GM12878 (cell line): ENCODE data around the gene STEAP2. TPM values are rescaled to one million over a fixed set of nuclear protein-coding genes. Genes with fewer than 3 reads are reported as not detected.
A peak's percentile ranks its signal among the peaks of the same experiment; 100 is the strongest.

Source experiments
- ATAC-seq: fragments of 200-7000 bp; cut with Tn5 transposase; 3 replicates; pipeline ENCODE4 v1.9.1; 2020; ENCODE audit warnings: mild to moderate bottlenecking, moderate library complexity
- BruUV-seq: library from RNA; stranded (reverse); fragments of 400-500 nt; replicated peaks from 2 replicates; lab custom pipeline; 2021; lab: Mats Ljungman, UMichigan
- CTCF ChIA-PET: fragments of 300-600 bp; sonication (Branson Sonifier 250); formaldehyde crosslinking; extraction: SDS; loops from one replicate; lab custom pipeline; 2021; ENCODE audit warnings: inconsistent platforms; lab: Yijun Ruan, JAX
- POLR2A ChIA-PET: fragments of 350-600 bp; formaldehyde crosslinking; extraction: SDS; loops from one replicate; lab custom pipeline; 2021; ENCODE audit warnings: inconsistent platforms; lab: Charles Lee
- RAD21 ChIA-PET: fragments of 300-600 bp; sonication (Branson Sonifier 250); formaldehyde crosslinking; loops from one replicate; lab custom pipeline; 2023; ENCODE audit warnings: antibody characterized with exemption; ENCODE audit not compliant: unreplicated experiment; lab: Charles Lee
- SMC1A ChIA-PET: fragments of 300-600 bp; sonication (Branson Sonifier 250); formaldehyde crosslinking; loops from one replicate; lab custom pipeline; 2023; ENCODE audit not compliant: unreplicated experiment, uncharacterized antibody; lab: Charles Lee
- DNase-seq: peaks from one replicate; pipeline ENCODE4 v3.0.0-alpha.2; 2011; ENCODE audit warnings: low read depth, low spot score
- FAIRE-seq: peaks from 3 replicates; lab custom pipeline; 2011; peaks lifted over from hg19 to GRCh38; lab: Jason Lieb, UNC
- H2AFZ ChIP-seq: 2 replicates; pipeline ENCODE4 v1.6.0; 2011; ENCODE audit warnings: low read depth, low read length, control low read depth; ENCODE audit not compliant: control insufficient read depth
- H3K27ac ChIP-seq: 2 replicates; pipeline ENCODE4 v1.5.1; 2011; ENCODE audit warnings: control low read depth; ENCODE audit not compliant: control insufficient read depth, insufficient read depth
- H3K27me3 ChIP-seq, 2 experiments: replicated peaks in 1 of 2; 2 replicates each; pipeline versions ENCODE4 v1.6.0 to v1.6.1; 2011; ENCODE audit warnings: low read length in 1 of 2; ENCODE audit not compliant: control insufficient read depth in 2 of 2, insufficient read depth in 2 of 2
- H3K36me3 ChIP-seq, 2 experiments: 2 replicates each; pipeline ENCODE4 v1.5.1; 2011; ENCODE audit warnings: low read length in 1 of 2; ENCODE audit not compliant: control insufficient read depth in 2 of 2, insufficient read depth in 2 of 2
- H3K4me1 ChIP-seq: 2 replicates; pipeline ENCODE4 v1.6.1; 2011; ENCODE audit warnings: mild to moderate bottlenecking, low read length, moderate library complexity, mixed read lengths; ENCODE audit not compliant: control insufficient read depth, insufficient read depth
- H3K4me2 ChIP-seq: 2 replicates; pipeline ENCODE4 v1.6.0; 2011; ENCODE audit warnings: control low read depth; ENCODE audit not compliant: control insufficient read depth, insufficient read depth
- H3K4me3 ChIP-seq: fragments of 200-600 bp; sonication (generic); 2 replicates; pipeline ENCODE4 v1.5.1; 2016
- H3K79me2 ChIP-seq: 2 replicates; pipeline ENCODE4 v1.6.0; 2011; ENCODE audit warnings: low read length; ENCODE audit not compliant: control insufficient read depth, insufficient read depth
- H3K9ac ChIP-seq: 2 replicates; pipeline ENCODE4 v1.8.0; 2011; ENCODE audit warnings: low read length, control low read depth, mixed read lengths; ENCODE audit not compliant: control insufficient read depth, insufficient read depth
- H3K9me3 ChIP-seq: replicated peaks from 3 replicates; pipeline ENCODE4 v1.5.1; 2011; ENCODE audit warnings: mild to moderate bottlenecking, low read length; ENCODE audit not compliant: control insufficient read depth, insufficient read depth
- H4K20me1 ChIP-seq: 2 replicates; pipeline ENCODE4 v1.6.0; 2011; ENCODE audit not compliant: control insufficient read depth, insufficient read depth
- EED ChIP-seq: sonication (generic); IDR thresholded peaks from 2 replicates; pipeline ENCODE4 v1.6.1; 2016; ENCODE audit warnings: antibody characterized with exemption, low read depth
- HDGF ChIP-seq: fragments of 450-650 bp; IDR thresholded peaks from 2 replicates; pipeline ENCODE4 v1.6.1; 2016; ENCODE audit warnings: antibody characterized with exemption
- IKZF2 ChIP-seq, 2 experiments: fragments of 450-650 bp; IDR thresholded peaks; 2 replicates each; pipeline ENCODE4 v1.6.1; 2017; ENCODE audit warnings: mild to moderate bottlenecking in 2 of 2, moderate library complexity in 2 of 2
- NR2F1 ChIP-seq: fragments of 450-650 bp; conservative IDR thresholded peaks from 2 replicates; pipeline ENCODE4 v1.6.1; 2017; ENCODE audit warnings: mild to moderate bottlenecking
- POLR2A ChIP-seq: IDR thresholded peaks from 2 replicates; pipeline ENCODE4 v1.6.1; 2011; ENCODE audit warnings: low read depth, mild to moderate bottlenecking, low read length
- SMAD5 ChIP-seq: IDR thresholded peaks from 2 replicates; pipeline ENCODE4 v1.6.1; 2016; ENCODE audit warnings: antibody characterized with exemption, low read depth
- SMARCA5 ChIP-seq: fragments of 450-650 bp; IDR thresholded peaks from 2 replicates; pipeline ENCODE4 v1.6.1; 2017; ENCODE audit warnings: mild to moderate bottlenecking
- ZNF207 ChIP-seq: fragments of 450-650 bp; IDR thresholded peaks from 2 replicates; pipeline ENCODE4 v1.6.1; 2014; ENCODE audit warnings: antibody characterized with exemption, mild to moderate bottlenecking, borderline replicate concordance
- WGBS: methylation state at CpG from one replicate; pipeline ENCODE4 v1.1.6; 2016; ENCODE audit warnings: low lambda C conversion rate; ENCODE audit not compliant: insufficient replicate concordance, insufficient coverage; ENCODE audit errors: missing lambda C conversion rate; 5-methylcytosine and 5-hydroxymethylcytosine counted together
- in situ Hi-C: fragments of 300-500 bp; cut with MboI; formaldehyde crosslinking; loops from 9 replicates; pipeline ENCODE4 v1.14.3; 2018; ENCODE audit warnings: mixed read lengths
- intact Hi-C: fragments of 100-400 bp; cut with micrococcal nuclease; formaldehyde crosslinking; loops from one replicate; pipeline ENCODE4 v1.14.2; 2022; ENCODE audit not compliant: unreplicated experiment
- polyA plus RNA-seq, 11 experiments: library from polyadenylated mRNA; depleted of rRNA in 4 of 11; unstranded in 6 of 11; stranded (reverse) in 5 of 11; fragments of >200 nt; fragmentation: Nextera tagmentation in 4 of 11; fragmentation: Illumina TruSeq in 1 of 11; extraction: Ambion mirVana in 4 of 11; extraction: Trizol in 1 of 11; gene quantifications; 1 replicate in 1 of 11; 2 replicates in 10 of 11; pipeline versions ENCODE4 v1.2.1 to v1.2.3, GENCODE V29; 2011 to 2016; ENCODE audit warnings: inconsistent platforms in 2 of 11, missing spikeins in 2 of 11, low read depth in 1 of 11
- total RNA-seq, 4 experiments: library from RNA; depleted of rRNA in 3 of 4; stranded (reverse); fragments of >200 nt in 3 of 4; fragmentation: Illumina TruSeq in 1 of 4; extraction: Trizol in 1 of 4; gene quantifications; 2 replicates each; pipeline versions ENCODE4 v1.2.1 to v1.2.3, GENCODE V29; 2013 to 2021
- TF ChIP-seq, protein P1 (sequence below): fragments of 450-650 bp; IDR thresholded peaks from 2 replicates; pipeline ENCODE4 v1.6.1; 2017; ENCODE audit warnings: borderline replicate concordance
- TF ChIP-seq, protein P2 (sequence below): fragments of 450-650 bp; IDR thresholded peaks from 2 replicates; pipeline ENCODE4 v1.6.1; 2016; ENCODE audit warnings: mild to moderate bottlenecking
- TF ChIP-seq, protein P3 (sequence below): fragments of 450-650 bp; IDR thresholded peaks from 2 replicates; pipeline ENCODE4 v1.6.1; 2017; ENCODE audit warnings: mild to moderate bottlenecking, moderate library complexity
- TF ChIP-seq, protein P4 (sequence below): fragments of 450-650 bp; formaldehyde crosslinking; IDR thresholded peaks from 2 replicates; pipeline ENCODE4 v1.4.0; 2020; ENCODE audit warnings: mild to moderate bottlenecking, moderate library complexity

The STEAP2 gene
- total and polyA plus RNA-seq, 10 of the 15 experiments (the other 5 are each of a cell fraction or from before 2014, with no cell fraction given): 0.64 to 17.6 (median 1.8) TPM

DNA sequence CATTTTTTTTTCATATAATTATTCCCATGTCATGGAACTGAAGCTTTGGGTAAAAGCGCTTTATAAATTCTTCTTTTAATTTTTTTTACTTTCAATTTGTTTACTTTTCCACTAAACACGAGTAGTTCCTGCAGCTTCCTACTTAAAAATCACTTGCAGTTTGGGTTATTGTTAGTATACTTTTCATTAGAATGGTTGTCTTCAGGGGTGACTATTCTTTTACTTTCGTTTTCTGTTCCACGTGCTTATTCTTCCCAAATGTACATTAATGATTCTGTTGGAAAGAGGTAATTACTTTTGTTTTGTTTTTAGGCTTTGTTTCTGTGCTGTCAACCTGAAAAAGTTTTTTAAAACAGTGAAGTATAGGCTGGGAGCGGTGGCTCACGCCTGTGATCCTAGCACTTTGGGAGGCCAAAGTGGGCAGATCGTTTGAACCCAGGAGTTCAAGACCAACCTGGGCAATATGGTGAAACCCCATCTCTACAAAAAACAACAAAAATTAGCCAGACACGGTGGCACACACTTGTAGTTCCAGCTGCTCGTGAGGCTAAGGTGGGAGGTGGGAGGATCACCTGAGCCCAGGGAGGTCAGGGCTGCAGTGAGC is 28.2 kb downstream of the STEAP2 start:
- no peak overlapping the region for H3K9ac ChIP-seq
- H3K79me2 ChIP-seq: no peaks in the 10 kb centered on the region
- no peak overlapping the region for H3K4me3 ChIP-seq
- SMC1A ChIA-PET: interaction anchor here (1.0 to 2.3 kb wide), 9 partner anchors 17 to 86 kb away, joined by 3 to 15 read pairs (median 6); partner anchors contain the start of genes STEAP1 and STEAP2
- DNase-seq (no peak), ATAC-seq (no peak), FAIRE-seq (no peak)
- 71% methylated on average over 9 of the region's 9 CpGs for WGBS
- no peaks in the 10 kb centered on the region for H3K4me1 ChIP-seq
- H4K20me1 ChIP-seq: no peaks in the 10 kb centered on the region
- RAD21 ChIA-PET: interaction anchor here (0.8 to 2.3 kb wide), 11 partner anchors 12 to 185 kb away, joined by 3 to 27 read pairs (median 4); partner anchors contain the start of genes STEAP1 and STEAP2
- no peak overlapping the region for H3K27ac ChIP-seq
- BruUV-seq: no TSS peak
- in situ Hi-C loops (loop anchor here (5.0 kb wide), 1 partner anchor 67 kb away; no protein-coding TSS in a partner anchor), intact Hi-C loops (no loop called here)
- peak overlapping the region; percentile 32; the same call in 1 of the 2 replicates for H3K4me2 ChIP-seq
- H3K9me3 ChIP-seq: no peaks in the 10 kb centered on the region
- no peaks in the 10 kb centered on the region for H3K36me3 ChIP-seq
- POLR2A ChIA-PET: interaction anchor here (0.8 to 2.0 kb wide), 6 partner anchors 9 to 29 kb away, joined by 3 to 9 read pairs (median 5); partner anchors contain the start of gene STEAP2
- no peaks in the 10 kb centered on the region for H3K27me3 ChIP-seq
- CTCF ChIA-PET: interaction anchor here (1.0 to 2.1 kb wide), 5 partner anchors 17 to 69 kb away, joined by 3 to 8 read pairs (median 3); partner anchors contain the start of gene STEAP2
- peak overlapping the region; percentile 45 for H2AFZ ChIP-seq
- TF ChIP-seq HDGF (peak; percentile 58; the same call in 1 of the 2 replicates), IKZF2 (IDR thresholded peaks at IDR 0.05) (peak; percentile 33 to 40; a peak in 2 of 4 replicates), POLR2A (no peak), EED (no peak), SMARCA5 (peak; percentile 30; the same call in 1 of the 2 replicates), NR2F1 (0 out of 2 replicates have a peak, but pooled peaks have one; percentile 25), SMAD5 (no peak), ZNF207 (no peak)
- TF ChIP-seq, protein P1, sequence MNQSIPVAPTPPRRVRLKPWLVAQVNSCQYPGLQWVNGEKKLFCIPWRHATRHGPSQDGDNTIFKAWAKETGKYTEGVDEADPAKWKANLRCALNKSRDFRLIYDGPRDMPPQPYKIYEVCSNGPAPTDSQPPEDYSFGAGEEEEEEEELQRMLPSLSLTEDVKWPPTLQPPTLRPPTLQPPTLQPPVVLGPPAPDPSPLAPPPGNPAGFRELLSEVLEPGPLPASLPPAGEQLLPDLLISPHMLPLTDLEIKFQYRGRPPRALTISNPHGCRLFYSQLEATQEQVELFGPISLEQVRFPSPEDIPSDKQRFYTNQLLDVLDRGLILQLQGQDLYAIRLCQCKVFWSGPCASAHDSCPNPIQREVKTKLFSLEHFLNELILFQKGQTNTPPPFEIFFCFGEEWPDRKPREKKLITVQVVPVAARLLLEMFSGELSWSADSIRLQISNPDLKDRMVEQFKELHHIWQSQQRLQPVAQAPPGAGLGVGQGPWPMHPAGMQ: no peak
- TF ChIP-seq, protein P2, sequence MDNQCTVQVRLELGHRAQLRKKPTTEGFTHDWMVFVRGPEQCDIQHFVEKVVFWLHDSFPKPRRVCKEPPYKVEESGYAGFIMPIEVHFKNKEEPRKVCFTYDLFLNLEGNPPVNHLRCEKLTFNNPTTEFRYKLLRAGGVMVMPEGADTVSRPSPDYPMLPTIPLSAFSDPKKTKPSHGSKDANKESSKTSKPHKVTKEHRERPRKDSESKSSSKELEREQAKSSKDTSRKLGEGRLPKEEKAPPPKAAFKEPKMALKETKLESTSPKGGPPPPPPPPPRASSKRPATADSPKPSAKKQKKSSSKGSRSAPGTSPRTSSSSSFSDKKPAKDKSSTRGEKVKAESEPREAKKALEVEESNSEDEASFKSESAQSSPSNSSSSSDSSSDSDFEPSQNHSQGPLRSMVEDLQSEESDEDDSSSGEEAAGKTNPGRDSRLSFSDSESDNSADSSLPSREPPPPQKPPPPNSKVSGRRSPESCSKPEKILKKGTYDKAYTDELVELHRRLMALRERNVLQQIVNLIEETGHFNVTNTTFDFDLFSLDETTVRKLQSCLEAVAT: peak; percentile 97
- TF ChIP-seq, protein P3, sequence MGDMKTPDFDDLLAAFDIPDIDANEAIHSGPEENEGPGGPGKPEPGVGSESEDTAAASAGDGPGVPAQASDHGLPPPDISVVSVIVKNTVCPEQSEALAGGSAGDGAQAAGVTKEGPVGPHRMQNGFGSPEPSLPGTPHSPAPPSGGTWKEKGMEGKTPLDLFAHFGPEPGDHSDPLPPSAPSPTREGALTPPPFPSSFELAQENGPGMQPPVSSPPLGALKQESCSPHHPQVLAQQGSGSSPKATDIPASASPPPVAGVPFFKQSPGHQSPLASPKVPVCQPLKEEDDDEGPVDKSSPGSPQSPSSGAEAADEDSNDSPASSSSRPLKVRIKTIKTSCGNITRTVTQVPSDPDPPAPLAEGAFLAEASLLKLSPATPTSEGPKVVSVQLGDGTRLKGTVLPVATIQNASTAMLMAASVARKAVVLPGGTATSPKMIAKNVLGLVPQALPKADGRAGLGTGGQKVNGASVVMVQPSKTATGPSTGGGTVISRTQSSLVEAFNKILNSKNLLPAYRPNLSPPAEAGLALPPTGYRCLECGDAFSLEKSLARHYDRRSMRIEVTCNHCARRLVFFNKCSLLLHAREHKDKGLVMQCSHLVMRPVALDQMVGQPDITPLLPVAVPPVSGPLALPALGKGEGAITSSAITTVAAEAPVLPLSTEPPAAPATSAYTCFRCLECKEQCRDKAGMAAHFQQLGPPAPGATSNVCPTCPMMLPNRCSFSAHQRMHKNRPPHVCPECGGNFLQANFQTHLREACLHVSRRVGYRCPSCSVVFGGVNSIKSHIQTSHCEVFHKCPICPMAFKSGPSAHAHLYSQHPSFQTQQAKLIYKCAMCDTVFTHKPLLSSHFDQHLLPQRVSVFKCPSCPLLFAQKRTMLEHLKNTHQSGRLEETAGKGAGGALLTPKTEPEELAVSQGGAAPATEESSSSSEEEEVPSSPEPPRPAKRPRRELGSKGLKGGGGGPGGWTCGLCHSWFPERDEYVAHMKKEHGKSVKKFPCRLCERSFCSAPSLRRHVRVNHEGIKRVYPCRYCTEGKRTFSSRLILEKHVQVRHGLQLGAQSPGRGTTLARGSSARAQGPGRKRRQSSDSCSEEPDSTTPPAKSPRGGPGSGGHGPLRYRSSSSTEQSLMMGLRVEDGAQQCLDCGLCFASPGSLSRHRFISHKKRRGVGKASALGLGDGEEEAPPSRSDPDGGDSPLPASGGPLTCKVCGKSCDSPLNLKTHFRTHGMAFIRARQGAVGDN: 0 out of 2 replicates have a peak, but pooled peaks have one; percentile 45
- TF ChIP-seq, protein P4, sequence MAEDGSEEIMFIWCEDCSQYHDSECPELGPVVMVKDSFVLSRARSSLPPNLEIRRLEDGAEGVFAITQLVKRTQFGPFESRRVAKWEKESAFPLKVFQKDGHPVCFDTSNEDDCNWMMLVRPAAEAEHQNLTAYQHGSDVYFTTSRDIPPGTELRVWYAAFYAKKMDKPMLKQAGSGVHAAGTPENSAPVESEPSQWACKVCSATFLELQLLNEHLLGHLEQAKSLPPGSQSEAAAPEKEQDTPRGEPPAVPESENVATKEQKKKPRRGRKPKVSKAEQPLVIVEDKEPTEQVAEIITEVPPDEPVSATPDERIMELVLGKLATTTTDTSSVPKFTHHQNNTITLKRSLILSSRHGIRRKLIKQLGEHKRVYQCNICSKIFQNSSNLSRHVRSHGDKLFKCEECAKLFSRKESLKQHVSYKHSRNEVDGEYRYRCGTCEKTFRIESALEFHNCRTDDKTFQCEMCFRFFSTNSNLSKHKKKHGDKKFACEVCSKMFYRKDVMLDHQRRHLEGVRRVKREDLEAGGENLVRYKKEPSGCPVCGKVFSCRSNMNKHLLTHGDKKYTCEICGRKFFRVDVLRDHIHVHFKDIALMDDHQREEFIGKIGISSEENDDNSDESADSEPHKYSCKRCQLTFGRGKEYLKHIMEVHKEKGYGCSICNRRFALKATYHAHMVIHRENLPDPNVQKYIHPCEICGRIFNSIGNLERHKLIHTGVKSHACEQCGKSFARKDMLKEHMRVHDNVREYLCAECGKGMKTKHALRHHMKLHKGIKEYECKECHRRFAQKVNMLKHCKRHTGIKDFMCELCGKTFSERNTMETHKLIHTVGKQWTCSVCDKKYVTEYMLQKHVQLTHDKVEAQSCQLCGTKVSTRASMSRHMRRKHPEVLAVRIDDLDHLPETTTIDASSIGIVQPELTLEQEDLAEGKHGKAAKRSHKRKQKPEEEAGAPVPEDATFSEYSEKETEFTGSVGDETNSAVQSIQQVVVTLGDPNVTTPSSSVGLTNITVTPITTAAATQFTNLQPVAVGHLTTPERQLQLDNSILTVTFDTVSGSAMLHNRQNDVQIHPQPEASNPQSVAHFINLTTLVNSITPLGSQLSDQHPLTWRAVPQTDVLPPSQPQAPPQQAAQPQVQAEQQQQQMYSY (CRISPR knock-in tag): no peak
